LNCAP (cell line): ENCODE data around the gene AKR1A1.

Experiments
- CTCF ChIP-seq: fragments of 450-650 bp; IDR thresholded peaks from 2 replicates; pipeline ENCODE4 v1.5.1; 2017; ENCODE audit warnings: mild to moderate bottlenecking

The AKR1A1 gene

DNA sequence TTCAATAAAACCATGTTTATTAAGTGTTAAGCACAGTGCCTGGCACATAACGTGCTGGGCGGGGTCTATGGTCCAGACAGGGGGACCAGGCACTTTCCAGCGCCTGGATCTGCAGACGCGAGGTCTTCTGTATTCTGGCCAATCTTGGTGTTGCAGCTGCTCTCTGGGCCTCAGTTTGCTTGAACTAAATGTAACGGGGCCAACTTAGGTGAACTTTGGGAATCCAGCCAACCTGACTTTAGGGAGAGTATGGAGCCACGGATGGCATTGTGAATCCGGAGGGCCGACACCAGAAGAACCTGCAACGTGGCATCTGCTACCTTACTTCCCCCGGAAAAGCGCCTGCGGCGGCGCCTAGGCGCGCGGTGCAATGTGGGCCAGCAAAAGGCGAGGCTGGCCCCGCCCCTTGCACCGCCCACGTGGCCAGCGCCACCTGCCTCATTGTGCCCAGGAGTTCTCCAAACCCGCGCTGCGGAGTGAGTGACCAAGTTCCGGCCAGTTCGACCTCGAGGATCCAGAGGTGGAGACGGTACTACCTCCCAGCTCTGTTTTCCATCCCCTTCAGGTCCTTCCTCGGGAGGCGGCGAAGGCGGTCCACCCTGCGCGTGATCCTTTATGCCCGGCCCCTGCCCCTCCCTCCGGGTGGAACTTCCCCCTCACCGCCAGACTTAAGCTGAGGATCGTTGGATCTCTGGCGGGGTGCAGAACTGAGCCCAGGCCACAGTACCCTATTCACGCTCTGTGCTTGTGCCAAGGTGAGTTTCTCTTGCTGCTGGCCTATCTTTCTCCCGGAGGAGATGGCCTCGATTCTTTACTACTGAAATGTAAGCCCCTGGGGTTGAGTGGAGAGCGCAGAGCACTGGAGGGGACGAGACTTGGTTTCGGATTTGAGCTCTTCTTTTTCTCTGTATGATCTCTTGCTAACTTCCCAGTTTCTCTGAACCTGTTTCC, at the start of gene AKR1A1:
Gene AKR1A1 (plus strand): TSS at position 426 of the 951 bp plus-strand sequence. CDS start 10,969 bp downstream, outside the sequence.
- TF ChIP-seq CTCF = no peak

GRCh38 chr1:45501505-45501859, 49.1 kb upstream of the AKR1A1 start:
- TF ChIP-seq CTCF = no peak

DNA sequence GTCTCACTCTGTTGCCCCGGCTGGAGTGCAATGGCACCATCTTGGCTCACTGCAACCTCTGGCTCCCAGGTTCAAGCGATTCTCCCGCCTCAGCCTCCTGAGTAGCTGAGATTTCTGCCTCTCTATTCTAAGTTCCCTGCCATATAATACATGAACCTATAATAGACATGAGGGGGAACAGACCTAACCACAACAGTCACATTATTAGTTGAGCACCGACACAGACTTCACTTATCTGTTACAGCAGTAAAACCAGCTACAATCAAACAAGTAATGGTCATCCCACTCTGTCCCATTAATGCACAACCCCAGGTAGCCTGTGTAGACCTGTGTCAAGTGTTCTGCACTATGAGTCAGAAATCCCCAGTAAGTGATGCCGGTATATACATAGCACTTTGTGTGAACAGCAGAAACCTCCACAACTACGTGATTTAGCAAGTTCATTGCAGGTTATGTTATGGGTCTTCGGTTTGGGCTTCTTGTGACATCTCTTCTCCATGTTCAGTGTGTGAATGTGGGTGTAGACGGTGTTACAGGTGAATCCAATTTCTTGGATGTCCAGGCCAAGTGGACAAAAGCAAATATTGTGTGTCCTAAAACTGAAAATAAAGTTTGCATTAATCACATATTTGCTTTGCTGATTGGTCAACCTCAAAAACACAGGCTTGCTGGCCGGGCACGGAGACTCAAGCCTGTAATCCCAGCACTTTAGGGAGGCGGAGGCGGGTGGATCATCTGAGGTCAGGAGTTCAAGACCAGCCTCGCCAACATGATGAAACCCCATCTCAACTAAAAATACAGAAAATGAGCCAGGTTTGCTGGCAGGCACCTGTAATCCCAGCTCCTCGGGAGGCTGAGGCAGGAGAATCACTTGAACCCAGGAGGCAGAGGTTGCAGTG, 46.9 kb upstream of the AKR1A1 start:
- TF ChIP-seq CTCF = no peak

DNA sequence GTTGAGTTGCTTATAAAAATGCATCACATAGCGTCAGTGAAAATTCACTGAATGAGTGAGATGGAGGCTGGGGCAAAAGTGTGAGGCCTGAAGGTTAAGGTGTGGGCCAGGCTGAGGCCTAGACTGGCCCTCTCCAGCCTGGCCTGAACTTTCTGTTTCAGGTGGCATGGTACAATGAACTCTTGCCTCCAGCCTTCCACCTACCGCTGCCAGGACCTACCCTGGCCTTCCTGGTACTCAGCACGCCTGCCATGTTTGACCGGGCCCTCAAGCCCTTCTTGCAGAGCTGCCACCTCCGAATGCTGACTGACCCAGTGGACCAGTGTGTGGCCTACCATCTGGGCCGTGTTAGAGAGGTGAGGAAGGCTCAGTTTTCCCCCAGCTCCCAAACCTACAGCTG, 43.4 kb upstream of the AKR1A1 start:
- no peak for TF ChIP-seq CTCF

- TF ChIP-seq CTCF = no peak
Observed at GRCh38 chr1:45507893-45508292, 42.7 kb upstream of the AKR1A1 start.

- TF ChIP-seq CTCF = no peak
Observed at GRCh38 chr1:45508295-45509151, 42.1 kb upstream of the AKR1A1 start.
